Activated T-helper 17 cell treated with anti-CD3 and anti-CD28 coated beads, Interleukin-2, amount 50 U/mL, for 72 hours (primary cell): ENCODE data around the gene NRDC. TPM values are rescaled to one million over a fixed set of nuclear protein-coding genes. Genes with fewer than 3 reads are reported as not detected.

Experiments used
- ATAC-seq: fragments of 150-1000 bp; cut with Tn5 transposase; replicated peaks from 2 replicates; pipeline ENCODE4 v1.10.0; 2021; ENCODE audit warnings: mild to moderate bottlenecking, moderate library complexity
- H3K27ac Mint-ChIP-seq: one replicate; pipeline ENCODE4 v1.8.0; 2022; ENCODE audit warnings: mixed read lengths
- H3K27me3 Mint-ChIP-seq: one replicate; pipeline ENCODE4 v1.8.0; 2022; ENCODE audit warnings: mixed read lengths
- H3K36me3 Mint-ChIP-seq: one replicate; pipeline ENCODE4 v1.8.0; 2022; ENCODE audit warnings: low read depth, mild to moderate bottlenecking, mixed read lengths
- H3K4me1 Mint-ChIP-seq: one replicate; pipeline ENCODE4 v1.8.0; 2022; ENCODE audit warnings: mixed read lengths
- H3K4me3 Mint-ChIP-seq: one replicate; pipeline ENCODE4 v1.8.0; 2022; ENCODE audit warnings: mild to moderate bottlenecking, mixed read lengths
- H3K9me3 Mint-ChIP-seq: one replicate; pipeline ENCODE4 v1.8.0; 2022; ENCODE audit warnings: mixed read lengths
- total RNA-seq, 2 donors: library from RNA; stranded (reverse); gene quantifications; one replicate each; pipeline ENCODE4 v1.2.3, GENCODE V29; 2022

The NRDC gene
- total RNA-seq, 2 donors from 2014 or later, result 135 to 174 TPM

GRCh38 chr1:51790385-51790784, 88.1 kb downstream of the NRDC start:
- Mint-ChIP-seq H3K36me3 (peaks cover 100% of the 10 kb centered on the region), H3K4me1 (peaks cover 13% of the 10 kb centered on the region), H3K27ac (peak overlapping the region; percentile 34), H3K9me3 (no peaks in the 10 kb centered on the region), H3K27me3 (no peaks in the 10 kb centered on the region), H3K4me3 (no peak overlapping the region)
- ATAC-seq, result no peak

GRCh38 chr1:51789342-51789741, 89.2 kb downstream of the NRDC start:
- H3K27ac Mint-ChIP-seq, result peak overlapping the region; percentile 22

GRCh38 chr1:51788938-51789337, 89.6 kb downstream of the NRDC start:
- no peak for ATAC-seq
- Mint-ChIP-seq H3K4me1 (peaks cover 13% of the 10 kb centered on the region), H3K36me3 (peaks cover 100% of the 10 kb centered on the region), H3K9me3 (no peaks in the 10 kb centered on the region), H3K4me3 (no peak overlapping the region), H3K27ac (peak overlapping the region; percentile 22), H3K27me3 (no peaks in the 10 kb centered on the region)

More at GRCh38 chr1:51789342-51789741, 89.2 kb downstream of the NRDC start:
- Mint-ChIP-seq H3K4me3 (no peak overlapping the region), H3K36me3 (peaks cover 100% of the 10 kb centered on the region), H3K4me1 (peaks cover 13% of the 10 kb centered on the region), H3K27me3 (no peaks in the 10 kb centered on the region), H3K9me3 (no peaks in the 10 kb centered on the region)
- ATAC-seq, result no peak

GRCh38 chr1:51784997-51785421, 93.5 kb downstream of the NRDC start:
- Mint-ChIP-seq H3K9me3 (no peaks in the 10 kb centered on the region), H3K4me1 (no peaks in the 10 kb centered on the region), H3K27me3 (no peaks in the 10 kb centered on the region), H3K27ac (peak overlapping the region; percentile 61), H3K4me3 (no peak overlapping the region), H3K36me3 (peaks cover 87% of the 10 kb centered on the region)
- ATAC-seq, result no peak

- Mint-ChIP-seq H3K27ac (peak overlapping the region; percentile 0), H3K27me3 (no peaks in the 10 kb centered on the region), H3K4me3 (no peak overlapping the region), H3K36me3 (peaks cover 72% of the 10 kb centered on the region), H3K9me3 (no peaks in the 10 kb centered on the region), H3K4me1 (no peaks in the 10 kb centered on the region)
- no peak for ATAC-seq
Measured at GRCh38 chr1:51780927-51781326, 97.6 kb downstream of the NRDC start.

- no peak overlapping the region for H3K27ac Mint-ChIP-seq
- H3K4me1 Mint-ChIP-seq, result peaks cover 9% of the 10 kb centered on the region
- H3K9me3 Mint-ChIP-seq, result no peaks in the 10 kb centered on the region
- H3K4me3 Mint-ChIP-seq, result no peak overlapping the region
- H3K27me3 Mint-ChIP-seq, result no peaks in the 10 kb centered on the region
- ATAC-seq, result no peak
- H3K36me3 Mint-ChIP-seq, result peaks cover 78% of the 10 kb centered on the region
Measured at GRCh38 chr1:51776408-51776807, 102.1 kb downstream of the NRDC start.

GRCh38 chr1:51768971-51769588, 109.4 kb downstream of the NRDC start:
- peak; percentile 45 for ATAC-seq

GRCh38 chr1:51761351-51761750, 117.2 kb downstream of the NRDC start:
- Mint-ChIP-seq H3K9me3 (no peaks in the 10 kb centered on the region), H3K36me3 (peaks cover 62% of the 10 kb centered on the region), H3K27me3 (no peaks in the 10 kb centered on the region), H3K27ac (no peak overlapping the region), H3K4me1 (peaks cover 9% of the 10 kb centered on the region), H3K4me3 (no peak overlapping the region)
- no peak for ATAC-seq

More at GRCh38 chr1:51768971-51769588, 109.4 kb downstream of the NRDC start:
- H3K4me3 Mint-ChIP-seq, result no peak overlapping the region
- peaks cover 75% of the 10 kb centered on the region for H3K36me3 Mint-ChIP-seq
- H3K9me3 Mint-ChIP-seq, result no peaks in the 10 kb centered on the region
- peaks cover 15% of the 10 kb centered on the region for H3K4me1 Mint-ChIP-seq
- no peaks in the 10 kb centered on the region for H3K27me3 Mint-ChIP-seq
- peak overlapping the region; percentile 20 for H3K27ac Mint-ChIP-seq

- no peak overlapping the region for H3K4me3 Mint-ChIP-seq
- no peak for ATAC-seq
Measured at GRCh38 chr1:51760872-51761271, 117.7 kb downstream of the NRDC start.

GRCh38 chr1:51758310-51758709, 120.2 kb downstream of the NRDC start:
- no peak for ATAC-seq
- no peaks in the 10 kb centered on the region for H3K9me3 Mint-ChIP-seq
- peaks cover 12% of the 10 kb centered on the region for H3K4me1 Mint-ChIP-seq
- no peaks in the 10 kb centered on the region for H3K27me3 Mint-ChIP-seq
- H3K36me3 Mint-ChIP-seq, result peaks cover 62% of the 10 kb centered on the region
- no peak overlapping the region for H3K4me3 Mint-ChIP-seq
- H3K27ac Mint-ChIP-seq, result no peak overlapping the region

More at GRCh38 chr1:51760872-51761271, 117.7 kb downstream of the NRDC start:
- Mint-ChIP-seq H3K9me3 (no peaks in the 10 kb centered on the region), H3K36me3 (peaks cover 62% of the 10 kb centered on the region), H3K27ac (peak overlapping the region; percentile 57), H3K4me1 (peaks cover 10% of the 10 kb centered on the region), H3K27me3 (no peaks in the 10 kb centered on the region)

- Mint-ChIP-seq H3K36me3 (peaks cover 57% of the 10 kb centered on the region), H3K27ac (no peak overlapping the region), H3K4me3 (no peak overlapping the region), H3K4me1 (peaks cover 16% of the 10 kb centered on the region), H3K9me3 (peaks cover 3% of the 10 kb centered on the region), H3K27me3 (no peaks in the 10 kb centered on the region)
- peak; percentile 78 for ATAC-seq
Measured at GRCh38 chr1:51756290-51756689, 122.2 kb downstream of the NRDC start.

GRCh38 chr1:51755437-51755836, 123.1 kb downstream of the NRDC start:
- H3K36me3 Mint-ChIP-seq, result peaks cover 57% of the 10 kb centered on the region
- no peak overlapping the region for H3K4me3 Mint-ChIP-seq
- H3K9me3 Mint-ChIP-seq, result peaks cover 3% of the 10 kb centered on the region
- no peaks in the 10 kb centered on the region for H3K27me3 Mint-ChIP-seq
- no peak for ATAC-seq
- no peak overlapping the region for H3K27ac Mint-ChIP-seq
- peaks cover 11% of the 10 kb centered on the region for H3K4me1 Mint-ChIP-seq

- Mint-ChIP-seq H3K36me3 (peaks cover 56% of the 10 kb centered on the region), H3K4me3 (no peak overlapping the region), H3K27me3 (no peaks in the 10 kb centered on the region), H3K27ac (no peak overlapping the region), H3K4me1 (peaks cover 7% of the 10 kb centered on the region), H3K9me3 (peaks cover 3% of the 10 kb centered on the region)
- ATAC-seq, result no peak
Measured at GRCh38 chr1:51754666-51755065, 123.9 kb downstream of the NRDC start.

GRCh38 chr1:51753969-51754368, 124.6 kb downstream of the NRDC start:
- Mint-ChIP-seq H3K4me3 (no peak overlapping the region), H3K9me3 (peaks cover 3% of the 10 kb centered on the region), H3K4me1 (peaks cover 7% of the 10 kb centered on the region), H3K36me3 (peaks cover 56% of the 10 kb centered on the region), H3K27me3 (no peaks in the 10 kb centered on the region), H3K27ac (no peak overlapping the region)
- ATAC-seq, result no peak

- no peak for ATAC-seq
- H3K27me3 Mint-ChIP-seq, result no peaks in the 10 kb centered on the region
- no peak overlapping the region for H3K27ac Mint-ChIP-seq
- peaks cover 67% of the 10 kb centered on the region for H3K36me3 Mint-ChIP-seq
- H3K4me3 Mint-ChIP-seq, result no peak overlapping the region
- peaks cover 7% of the 10 kb centered on the region for H3K4me1 Mint-ChIP-seq
- peaks cover 3% of the 10 kb centered on the region for H3K9me3 Mint-ChIP-seq
Measured at GRCh38 chr1:51752073-51752948, 126.2 kb downstream of the NRDC start.
